Hepatocyte (in vitro differentiated cells): ENCODE data around the gene CYP51A1.

Experiments
- CTCF ChIP-seq: fragments of 200-600 bp; sonication (generic); IDR thresholded peaks from 2 replicates; pipeline ENCODE4 v1.5.1; 2016; ENCODE audit warnings: antibody characterized with exemption, mild to moderate bottlenecking; ENCODE audit not compliant: poor library complexity
- EZH2 ChIP-seq: fragments of 200-600 bp; sonication (generic); IDR thresholded peaks from 2 replicates; pipeline ENCODE4 v1.6.1; 2016; ENCODE audit warnings: antibody characterized with exemption, mild to moderate bottlenecking, borderline replicate concordance
- EZH2phosphoT487 ChIP-seq: fragments of 200-600 bp; sonication (generic); IDR thresholded peaks from one replicate; pipeline ENCODE4 v1.6.1; 2018; ENCODE audit warnings: antibody characterized with exemption, mild to moderate bottlenecking, low read depth, moderate library complexity; ENCODE audit not compliant: unreplicated experiment, severe bottlenecking

GRCh38 chr7:92156990-92157389 is 22.7 kb upstream of the CYP51A1 start:
- no peak for TF ChIP-seq CTCF
- no peak for TF ChIP-seq EZH2
- TF ChIP-seq EZH2phosphoT487 = no peak
